GM19193 (cell line): Measurements from ENCODE around the gene RERE.

Experiments
- POLR2A ChIP-seq: IDR thresholded peaks from 4 replicates; pipeline ENCODE4 v1.6.1; 2011; ENCODE audit not compliant: insufficient read depth, insufficient read length; ENCODE audit errors: extremely low read depth

Gene RERE

DNA sequence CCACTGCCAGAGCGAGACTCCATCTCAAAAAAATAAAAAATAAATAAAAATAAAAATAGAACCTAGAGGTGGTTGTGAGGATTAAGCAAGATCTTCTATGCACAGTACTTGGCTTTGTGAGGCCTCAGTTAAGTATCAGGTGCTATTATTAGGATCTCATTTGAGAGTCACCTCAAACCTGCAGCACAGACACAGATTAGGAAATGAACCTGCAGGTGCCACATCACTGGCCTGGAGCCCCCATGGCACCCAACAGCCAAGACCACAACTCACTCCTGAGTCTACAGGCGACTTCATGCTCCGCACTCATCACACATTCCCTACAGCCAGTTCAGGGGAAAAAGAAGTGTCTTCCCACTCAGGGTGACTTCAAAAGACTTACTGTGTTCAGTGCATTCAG, 322.8 kb downstream of the RERE start:
- no peak for TF ChIP-seq POLR2A

DNA sequence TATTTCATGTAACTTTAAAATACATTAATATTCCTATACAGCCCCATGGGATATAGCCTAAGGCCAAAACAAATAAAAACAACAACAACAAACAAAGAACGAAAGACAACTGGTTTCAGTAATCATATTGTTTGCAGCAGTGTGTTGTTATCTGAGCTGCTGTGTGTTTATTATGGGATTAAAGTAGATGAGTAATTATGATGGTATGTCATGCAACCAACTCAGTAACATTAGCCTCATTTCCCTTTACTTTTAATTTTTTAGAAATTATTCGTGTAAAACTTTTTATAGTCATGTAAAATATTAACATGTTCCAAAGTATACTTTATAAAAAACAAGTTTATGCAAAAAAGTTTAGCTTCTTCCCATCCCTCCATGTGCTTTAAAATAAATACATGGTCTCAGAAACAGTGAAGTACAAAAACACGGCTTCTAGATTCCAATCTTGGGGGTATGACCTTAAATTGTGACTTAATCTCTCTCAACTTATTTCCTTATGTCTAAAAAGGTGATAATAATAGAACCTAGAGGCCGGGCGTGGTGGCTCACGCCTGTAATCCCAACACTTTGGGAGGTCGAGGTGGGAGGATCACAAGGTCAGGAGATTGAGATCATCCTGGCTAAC, 323.4 kb downstream of the RERE start:
- no peak for TF ChIP-seq POLR2A

DNA sequence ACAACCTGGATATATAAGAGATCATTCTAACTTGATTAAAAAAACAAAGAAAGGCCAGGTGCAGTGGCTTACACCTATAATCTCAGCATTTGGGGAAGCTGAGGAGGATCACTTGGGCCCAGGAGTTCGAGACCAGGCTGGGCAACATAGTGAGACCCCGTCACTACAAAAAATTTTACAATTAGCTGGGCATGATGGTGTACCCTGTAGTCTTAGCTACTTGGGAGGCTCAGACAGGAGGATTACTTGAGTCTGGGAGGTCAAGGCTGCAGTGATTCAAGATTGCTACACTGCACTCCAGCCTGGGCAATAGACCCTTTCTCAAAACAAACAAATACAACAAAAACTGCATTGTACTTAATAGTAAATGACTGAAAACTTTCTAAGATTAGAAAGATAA, 330.2 kb downstream of the RERE start:
- no peak for TF ChIP-seq POLR2A

DNA sequence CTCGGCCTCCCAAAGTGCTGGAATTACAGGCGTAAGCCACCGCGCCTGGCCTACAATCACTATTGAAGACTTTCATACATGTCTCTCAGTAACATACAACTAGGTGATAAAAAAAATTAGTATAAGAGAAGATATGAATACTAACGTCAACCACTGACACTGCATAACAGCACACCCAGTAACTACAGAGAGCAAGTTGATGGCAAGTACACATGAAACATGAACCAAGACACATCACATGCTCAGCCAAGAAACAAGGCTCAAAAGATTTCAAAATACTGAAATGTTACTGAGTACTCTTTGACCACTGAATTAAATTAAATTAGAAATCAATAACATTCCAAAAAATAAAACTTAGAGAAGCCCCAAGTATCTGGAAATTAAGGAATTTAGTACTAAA, 331.4 kb downstream of the RERE start:
- no peak for TF ChIP-seq POLR2A

DNA sequence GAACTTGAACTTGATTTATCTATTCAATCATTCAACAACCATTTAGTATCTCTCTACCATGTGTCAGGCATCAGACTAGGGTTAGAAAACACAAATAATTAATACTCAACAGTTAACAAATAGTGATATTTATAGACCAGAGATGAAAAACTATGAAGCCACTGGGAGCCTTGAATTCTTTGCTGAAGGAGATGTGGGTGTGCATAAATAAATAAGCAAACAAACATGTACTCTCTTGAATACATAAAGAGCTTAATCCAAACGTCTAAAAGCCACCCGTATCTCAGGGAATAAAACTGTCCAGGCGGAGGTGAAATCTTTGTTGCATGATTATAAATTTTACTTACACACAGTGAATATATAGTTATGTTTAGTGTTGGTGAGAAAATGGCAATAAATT, 333.9 kb downstream of the RERE start:
- no peak for TF ChIP-seq POLR2A

DNA sequence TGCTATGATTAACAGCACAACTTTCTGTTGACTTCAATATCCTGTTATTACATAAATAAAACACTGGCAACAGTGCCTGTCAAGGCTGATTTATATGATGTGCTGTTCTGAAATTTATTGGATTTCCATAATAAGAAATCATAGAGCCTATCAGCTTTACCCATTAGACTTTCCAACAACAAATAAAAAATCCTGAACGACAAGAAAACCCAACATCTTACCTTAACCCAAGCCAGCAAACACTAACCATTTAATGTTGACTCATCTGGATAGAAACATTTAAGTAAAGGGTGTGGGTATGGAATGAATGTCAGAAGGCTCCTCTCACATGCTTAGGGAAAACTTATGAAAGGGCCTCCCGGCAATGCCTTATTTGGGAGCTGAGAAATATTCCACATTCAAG, 334.5 kb downstream of the RERE start:
- TF ChIP-seq POLR2A = no peak

DNA sequence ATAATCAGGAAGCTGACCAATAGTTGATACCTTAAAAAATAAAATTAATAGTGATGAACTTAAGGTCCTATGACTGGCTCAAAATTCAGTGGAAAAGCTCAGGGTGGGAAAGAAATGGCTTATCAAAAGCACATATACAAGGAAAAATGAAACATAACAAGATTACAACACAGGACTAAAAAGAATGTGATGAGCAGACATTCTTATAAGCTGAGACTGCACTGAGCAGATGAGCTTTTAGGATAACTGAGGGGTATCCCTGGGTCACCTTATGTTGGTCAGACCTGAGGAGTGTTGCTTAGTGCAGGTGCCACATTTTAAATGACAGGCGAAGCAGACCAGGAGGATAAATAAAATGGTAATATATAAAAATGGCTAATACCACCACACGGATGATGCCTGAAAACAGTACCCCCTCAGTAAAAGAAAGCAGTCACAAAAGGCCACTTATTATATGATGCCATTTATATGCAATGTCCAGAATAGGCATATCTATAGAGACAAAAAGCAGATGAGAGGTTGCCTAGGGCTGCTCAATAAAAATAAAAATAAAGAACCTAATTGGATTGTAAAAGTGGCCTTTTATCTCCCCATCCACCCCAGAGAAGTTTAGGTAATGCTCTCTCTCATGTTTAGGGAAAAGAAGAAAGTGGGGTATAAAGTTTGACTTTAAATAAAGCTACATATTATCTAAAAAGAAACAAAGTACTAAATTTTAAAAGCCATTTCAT, 335.6 kb downstream of the RERE start:
- TF ChIP-seq POLR2A = no peak

DNA sequence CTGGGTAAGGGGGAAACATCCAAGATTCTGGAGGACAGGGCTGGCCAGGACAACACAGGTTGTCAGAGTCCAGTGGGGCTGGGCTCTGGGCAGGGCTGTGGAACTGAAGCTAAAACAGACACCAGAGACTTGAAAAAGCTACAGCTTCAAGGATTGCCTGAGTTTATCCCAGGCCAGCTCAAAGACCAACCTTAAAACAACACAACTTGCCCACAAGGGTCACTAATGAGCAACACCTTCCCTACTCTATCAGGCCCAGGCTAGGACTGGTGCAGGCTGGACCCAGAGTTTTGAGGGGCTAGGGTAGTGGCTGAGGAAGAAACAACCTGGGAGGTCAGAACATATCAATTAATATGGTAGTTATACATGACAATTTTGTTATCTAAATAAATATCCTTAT, 338.9 kb downstream of the RERE start:
- no peak for TF ChIP-seq POLR2A

DNA sequence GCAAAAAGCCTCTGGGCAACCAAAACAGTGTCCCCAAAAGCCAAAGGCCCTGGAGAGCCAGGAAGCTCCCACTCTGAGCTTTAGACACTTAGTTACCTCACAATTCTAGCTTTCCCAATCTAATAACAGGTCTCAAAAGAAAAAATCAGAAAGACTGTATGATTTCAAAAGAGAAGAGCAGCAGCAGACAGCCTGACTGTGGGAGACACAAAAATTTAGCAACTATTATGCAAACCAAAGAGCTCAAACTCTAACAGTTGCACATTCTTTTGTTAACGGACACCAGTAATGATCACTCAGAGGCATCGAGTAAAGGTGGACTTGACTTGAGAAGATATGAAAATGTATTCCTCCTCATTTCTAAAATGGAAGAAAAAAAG, 339.5 kb downstream of the RERE start:
- TF ChIP-seq POLR2A = no peak

DNA sequence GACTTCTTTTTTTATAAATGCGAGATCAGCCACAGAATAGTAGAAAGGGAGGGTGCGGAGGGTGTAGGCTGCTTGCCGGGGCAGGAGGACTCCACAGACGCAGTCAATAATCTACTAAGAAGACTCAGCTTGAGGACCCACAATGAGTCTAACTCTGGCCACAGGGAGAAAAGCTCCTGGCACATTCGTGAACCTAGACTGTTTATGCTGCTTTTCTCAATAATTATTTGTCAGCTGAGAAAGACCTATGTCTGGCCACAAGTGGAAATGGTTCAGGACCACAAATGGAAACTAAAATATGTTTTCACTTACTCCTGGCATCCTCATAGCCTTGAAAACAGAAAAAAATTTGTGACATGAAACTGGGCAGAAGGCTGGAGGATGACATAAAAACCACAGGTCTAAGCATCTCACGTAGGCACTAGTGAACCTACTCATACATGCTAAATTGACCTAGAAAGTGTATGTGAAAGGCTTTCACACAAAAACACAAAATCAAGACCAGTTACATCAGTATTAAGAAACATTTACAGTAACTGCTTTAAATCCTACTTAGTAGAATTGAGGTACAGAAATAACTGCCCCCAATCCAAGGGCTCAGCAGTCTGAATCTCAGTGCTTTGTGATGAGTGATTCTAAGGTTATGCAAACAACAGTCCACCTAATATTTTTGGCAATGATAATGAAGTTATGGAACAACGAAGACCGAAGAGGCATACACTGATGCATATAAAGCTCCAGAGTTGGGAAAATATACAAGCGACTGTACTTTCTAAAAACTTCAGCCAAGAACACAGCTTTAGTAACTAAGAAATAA, 340.1 kb downstream of the RERE start:
- TF ChIP-seq POLR2A = no peak

DNA sequence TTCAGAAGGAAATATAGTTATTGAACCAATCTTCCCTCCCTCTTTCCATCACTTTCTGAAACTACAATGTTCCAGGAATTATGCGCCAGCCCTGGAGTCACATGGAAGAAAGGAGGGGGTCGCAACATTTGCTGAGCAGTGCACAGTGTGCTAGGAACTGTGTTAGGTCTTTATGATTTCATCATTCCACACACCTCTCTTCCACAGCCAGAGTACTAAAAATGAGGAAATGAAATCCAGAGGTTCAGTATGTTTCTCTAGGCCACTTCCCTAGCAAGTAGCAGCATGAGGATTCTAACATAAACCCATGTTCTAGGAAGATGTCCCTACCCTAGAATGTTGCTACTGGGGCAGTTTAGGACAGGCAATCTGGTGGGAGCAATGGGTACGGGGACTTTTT, 341.4 kb downstream of the RERE start:
- TF ChIP-seq POLR2A = no peak

DNA sequence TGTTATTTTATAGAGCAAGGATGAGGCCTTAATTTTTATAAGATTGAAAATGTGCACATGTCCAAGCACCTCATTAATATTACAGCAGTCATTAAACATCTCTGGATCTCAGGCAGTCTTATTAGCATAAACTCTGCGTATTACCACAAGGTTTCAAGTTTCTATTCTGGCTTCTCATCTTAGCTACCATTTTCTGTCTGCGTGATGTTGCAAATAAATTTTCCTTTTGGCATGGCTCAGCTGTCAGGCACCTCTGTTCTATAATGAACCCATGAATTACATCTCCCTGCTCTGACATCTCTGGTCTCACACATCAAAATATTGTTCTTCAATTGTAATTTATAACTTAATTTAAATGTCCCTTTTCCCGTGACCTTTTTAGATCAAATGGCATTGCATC, 343.1 kb downstream of the RERE start:
- TF ChIP-seq POLR2A = no peak

DNA sequence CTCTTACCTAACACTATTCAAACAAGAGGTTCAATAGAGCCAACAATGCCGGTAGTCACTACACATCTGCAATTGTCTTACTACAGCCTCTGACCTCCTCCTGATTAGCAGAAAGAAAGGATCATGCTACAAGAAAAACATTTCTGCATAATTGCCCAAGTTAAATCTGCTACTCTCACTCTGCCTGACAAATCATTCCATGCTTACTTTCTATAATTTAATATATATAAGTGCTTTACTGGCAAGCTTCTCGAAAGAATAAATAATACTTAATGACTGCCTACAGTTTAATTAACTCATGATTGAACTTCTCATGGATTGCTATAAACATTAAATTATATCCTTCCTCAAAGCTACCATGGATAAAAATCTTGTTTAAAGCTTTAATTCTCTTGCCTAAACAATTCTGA, 343.5 kb downstream of the RERE start:
- no peak for TF ChIP-seq POLR2A

DNA sequence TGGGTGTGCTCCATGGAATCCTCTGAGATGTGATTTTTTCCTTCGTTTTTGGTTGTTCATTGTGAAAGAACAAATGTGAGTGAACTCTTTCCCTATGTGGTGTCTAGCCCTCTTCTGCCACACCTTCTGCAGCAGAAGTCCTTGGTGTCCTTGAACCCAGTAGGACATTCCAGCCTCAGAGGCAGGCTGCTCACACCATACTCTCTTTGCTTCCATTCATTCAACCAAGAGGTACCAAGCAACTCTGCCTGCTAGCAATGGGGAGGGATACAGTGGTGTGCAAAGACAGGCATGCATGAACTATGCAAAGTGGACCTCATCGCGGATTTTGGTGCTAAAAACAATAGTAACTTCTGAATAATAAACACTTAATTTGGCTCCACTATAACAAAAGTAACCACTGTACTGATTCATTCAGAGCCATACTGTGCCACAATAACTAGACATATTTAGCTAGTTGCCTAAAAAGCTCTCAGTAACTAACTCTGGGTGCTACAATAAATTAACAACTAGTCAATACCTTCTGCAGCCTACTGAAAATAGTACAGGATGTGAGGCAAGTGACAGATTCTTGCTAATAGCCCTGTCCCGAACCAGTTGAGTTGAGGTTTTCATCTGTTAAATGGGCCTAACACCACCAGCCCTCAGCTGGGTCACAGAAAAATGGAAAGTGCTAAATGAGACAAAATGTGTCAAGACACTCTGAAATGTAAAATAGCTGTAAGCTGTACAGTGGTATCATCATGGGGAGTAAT, 344.1 kb downstream of the RERE start:
- no peak for TF ChIP-seq POLR2A

DNA sequence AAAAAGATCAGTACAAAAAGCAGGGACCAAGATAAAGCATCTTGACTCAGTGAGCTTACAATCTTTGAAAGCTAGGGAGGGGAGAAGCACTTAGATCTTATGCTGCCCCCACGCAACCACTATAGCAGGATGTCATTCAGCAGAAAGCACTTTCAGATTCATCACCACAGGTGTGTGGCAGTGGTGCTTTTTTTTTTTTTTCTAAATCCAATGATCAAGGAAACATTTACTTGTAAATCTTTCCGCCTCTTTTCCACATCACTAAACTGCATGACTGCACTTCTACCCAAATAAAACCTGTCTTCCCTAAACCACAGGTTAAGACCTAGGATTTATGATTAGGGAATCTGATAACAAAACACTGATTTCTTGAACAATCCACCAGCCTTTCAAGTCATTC, 344.8 kb downstream of the RERE start:
- no peak for TF ChIP-seq POLR2A
